Gastrocnemius medialis (tissue), 4 donors: ENCODE results near the gene IRF5. TPM values are rescaled to one million over a fixed set of nuclear protein-coding genes. Genes with fewer than 3 reads are reported as not detected.

Experiments used
- ATAC-seq, 2 donors: fragments of 150-250 bp; one replicate each; pipeline ENCODE4 v1.9.1; 2016
- DNase-seq, 2 donors: peaks; one replicate each; pipeline ENCODE4 v3.0.0-alpha.2; 2019
- H3K27ac ChIP-seq, 4 donors: fragments of 200-600 bp; sonication (generic); 1 replicate in 1 of 4; 2 replicates in 3 of 4; pipeline ENCODE4 v1.5.1; 2016 to 2018; ENCODE audit warnings: mild to moderate bottlenecking in 2 of 4, moderate library complexity in 1 of 4
- H3K27me3 ChIP-seq, 3 donors: fragments of 200-600 bp; sonication (generic) in 2 of 3; 1 replicate in 1 of 3; 2 replicates in 2 of 3; pipeline versions ENCODE4 v1.5.1 to v1.6.0; 2016 to 2019; ENCODE audit warnings: mild to moderate bottlenecking in 1 of 3, moderate library complexity in 1 of 3
- H3K36me3 ChIP-seq, 2 donors: fragments of 200-600 bp; sonication (generic) in 1 of 2; one replicate each; pipeline ENCODE4 v1.5.1; 2017 to 2018
- H3K4me1 ChIP-seq, 2 donors: fragments of 200-600 bp; sonication (generic) in 1 of 2; one replicate each; pipeline ENCODE4 v1.5.1; 2016 to 2017; ENCODE audit warnings: mild to moderate bottlenecking in 2 of 2
- H3K4me3 ChIP-seq, 4 donors: fragments of 200-600 bp; sonication (generic) in 3 of 4; 1 replicate in 1 of 4; 2 replicates in 3 of 4; pipeline ENCODE4 v1.5.1; 2016 to 2019; ENCODE audit warnings: mild to moderate bottlenecking in 2 of 4
- H3K9me3 ChIP-seq, 3 donors: fragments of 200-600 bp; sonication (generic) in 2 of 3; 1 replicate in 1 of 3; 2 replicates in 2 of 3; pipeline ENCODE4 v1.5.1; 2016 to 2019
- CTCF ChIP-seq, 5 experiments: fragments of 450-650 bp in 3 of 5; fragments of 200-600 bp in 2 of 5; sonication (generic) in 2 of 5; IDR thresholded peaks in 4 of 5; conservative IDR thresholded peaks in 1 of 5; 1 replicate in 4 of 5; 2 replicates in 1 of 5; pipeline ENCODE4 v1.5.1; 2016 to 2019; ENCODE audit warnings: antibody characterized with exemption in 5 of 5, mild to moderate bottlenecking in 3 of 5, moderate library complexity in 3 of 5
- POLR2A ChIP-seq, 2 donors: fragments of 450-650 bp; IDR thresholded peaks; one replicate each; pipeline ENCODE4 v1.6.1; 2017; ENCODE audit warnings: antibody characterized with exemption in 2 of 2, mild to moderate bottlenecking in 2 of 2, moderate library complexity in 2 of 2
- in situ Hi-C, 4 donors: fragments of 200-750 bp; cut with MboI; loops; one replicate each; pipeline versions ENCODE4 v1.15.0 to v1.8.0; 2017; ENCODE audit warnings: low sequenced_read_pairs in 4 of 4
- intact Hi-C: fragments of 100-400 bp; cut with DNase I; formaldehyde crosslinking; loops from one replicate; pipeline ENCODE4 v1.15.1; 2023; ENCODE audit warnings: low total_unique reads
- total RNA-seq, 4 donors: library from RNA; depleted of rRNA; stranded (reverse); fragments of >200 nt; gene quantifications; one replicate each; pipeline versions ENCODE4 v1.1.0 to v1.2.3, GENCODE V29; 2016

Gene IRF5
- total RNA-seq, 4 donors from 2014 or later: 0.27 to 3.8 (median 2.8) TPM

- H3K9me3 ChIP-seq: no peaks in the 10 kb centered on the region
- no peaks in the 10 kb centered on the region for H3K36me3 ChIP-seq
- in situ Hi-C loops (no loop called here), intact Hi-C loops (no loop called here)
- H3K27ac ChIP-seq: no peak overlapping the region
- ATAC-seq (no peak), DNase-seq (no peak)
- H3K27me3 ChIP-seq: no peaks in the 10 kb centered on the region
- H3K4me1 ChIP-seq: no peaks in the 10 kb centered on the region
- TF ChIP-seq POLR2A (IDR thresholded peaks at IDR 0.05): no peak
- TF ChIP-seq CTCF (IDR thresholded peaks at IDR 0.05 in 4 of 5, conservative IDR thresholded peaks at IDR 0.05 in 1 of 5): no peak
- H3K4me3 ChIP-seq: no peak overlapping the region
Measured at GRCh38 chr7:128944487-128945236, 6.9 kb downstream of the IRF5 start.

- H3K9me3 ChIP-seq: no peaks in the 10 kb centered on the region
- no peak for DNase-seq
- no peak for TF ChIP-seq CTCF (IDR thresholded peaks at IDR 0.05 in 4 of 5, conservative IDR thresholded peaks at IDR 0.05 in 1 of 5)
- no peak for TF ChIP-seq POLR2A (IDR thresholded peaks at IDR 0.05)
- no peaks in the 10 kb centered on the region for H3K4me1 ChIP-seq
- in situ Hi-C loops: no loop called here
- H3K36me3 ChIP-seq: no peaks in the 10 kb centered on the region
- no peaks in the 10 kb centered on the region for H3K27me3 ChIP-seq
- H3K27ac ChIP-seq: no peak overlapping the region
- ATAC-seq: no peak
- no peak overlapping the region for H3K4me3 ChIP-seq
- intact Hi-C loops: no loop called here
Measured at GRCh38 chr7:128945668-128946366, 8.1 kb downstream of the IRF5 start.

- TF ChIP-seq CTCF (IDR thresholded peaks at IDR 0.05 in 4 of 5, conservative IDR thresholded peaks at IDR 0.05 in 1 of 5): no peak
- TF ChIP-seq POLR2A (IDR thresholded peaks at IDR 0.05): no peak
- no peak for DNase-seq
- H3K36me3 ChIP-seq: peaks cover 0 to under 1% of the 10 kb centered on the region in 2 donors
Measured at GRCh38 chr7:128946936-128947830, 9.5 kb downstream of the IRF5 start.

GRCh38 chr7:128947854-128948253 lies 10.1 kb downstream of the IRF5 start:
- intact Hi-C loops: no loop called here
- Histone ChIP-seq H3K36me3 (peaks cover 0 to 7% of the 10 kb centered on the region in 2 donors), H3K27ac (no peak overlapping the region), H3K27me3 (no peaks in the 10 kb centered on the region), H3K9me3 (no peaks in the 10 kb centered on the region), H3K4me3 (no peak overlapping the region), H3K4me1 (no peaks in the 10 kb centered on the region)
- no peak for ATAC-seq
- in situ Hi-C loops: no loop called here
- no peak for DNase-seq
- TF ChIP-seq CTCF (IDR thresholded peaks at IDR 0.05 in 4 of 5, conservative IDR thresholded peaks at IDR 0.05 in 1 of 5) (no peak), POLR2A (IDR thresholded peaks at IDR 0.05) (no peak)

More at GRCh38 chr7:128946936-128947830, 9.5 kb downstream of the IRF5 start:
- Histone ChIP-seq H3K27ac (no peak overlapping the region), H3K4me1 (no peaks in the 10 kb centered on the region), H3K4me3 (no peak overlapping the region), H3K27me3 (no peaks in the 10 kb centered on the region), H3K9me3 (no peaks in the 10 kb centered on the region)
- in situ Hi-C loops: no loop called here
- intact Hi-C loops: no loop called here
- ATAC-seq: no peak
